NCI-H1417 (cell line): ENCODE data around the gene TAS2R38.

Experiments
- DNase-seq, 3 experiments: peaks; one replicate each; lab custom pipeline; 2025; lab: John Stamatoyannopoulos, UW

TAS2R38 gene

DNA sequence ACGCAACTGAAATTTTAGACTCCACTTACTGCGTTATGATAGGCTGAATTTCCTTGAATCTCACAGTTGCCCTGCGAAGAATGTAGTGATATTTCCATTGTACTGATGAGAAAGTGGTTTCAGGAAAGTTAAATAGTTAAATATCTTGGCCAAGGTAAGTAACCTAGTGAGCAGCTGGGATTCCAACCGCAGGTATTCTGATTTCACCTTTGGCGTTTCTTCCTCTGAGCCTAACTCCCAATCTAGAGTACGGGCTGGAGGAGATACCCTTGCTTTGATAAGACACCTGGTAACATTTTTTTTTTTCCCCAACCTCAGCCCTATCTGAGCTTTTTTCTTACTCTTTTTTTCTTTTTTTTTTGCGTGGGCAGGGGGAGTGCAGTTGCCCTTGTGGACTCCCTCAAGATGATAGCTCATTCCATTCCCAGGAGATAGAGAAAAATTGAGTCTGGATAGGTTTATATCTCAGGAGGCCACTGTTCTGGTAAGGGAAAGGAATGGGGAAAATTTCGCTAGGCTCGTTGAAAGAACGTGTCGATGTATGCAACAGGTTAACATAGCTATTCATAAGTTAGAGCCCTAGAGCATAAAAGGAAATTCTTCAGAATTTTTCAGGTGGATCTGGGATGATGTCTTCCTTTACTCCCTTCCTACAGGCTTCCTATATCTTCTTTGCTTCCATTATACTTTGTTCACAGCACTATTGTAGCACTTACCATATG, 3.1 kb upstream of the TAS2R38 start:
- no peak for DNase-seq

DNA sequence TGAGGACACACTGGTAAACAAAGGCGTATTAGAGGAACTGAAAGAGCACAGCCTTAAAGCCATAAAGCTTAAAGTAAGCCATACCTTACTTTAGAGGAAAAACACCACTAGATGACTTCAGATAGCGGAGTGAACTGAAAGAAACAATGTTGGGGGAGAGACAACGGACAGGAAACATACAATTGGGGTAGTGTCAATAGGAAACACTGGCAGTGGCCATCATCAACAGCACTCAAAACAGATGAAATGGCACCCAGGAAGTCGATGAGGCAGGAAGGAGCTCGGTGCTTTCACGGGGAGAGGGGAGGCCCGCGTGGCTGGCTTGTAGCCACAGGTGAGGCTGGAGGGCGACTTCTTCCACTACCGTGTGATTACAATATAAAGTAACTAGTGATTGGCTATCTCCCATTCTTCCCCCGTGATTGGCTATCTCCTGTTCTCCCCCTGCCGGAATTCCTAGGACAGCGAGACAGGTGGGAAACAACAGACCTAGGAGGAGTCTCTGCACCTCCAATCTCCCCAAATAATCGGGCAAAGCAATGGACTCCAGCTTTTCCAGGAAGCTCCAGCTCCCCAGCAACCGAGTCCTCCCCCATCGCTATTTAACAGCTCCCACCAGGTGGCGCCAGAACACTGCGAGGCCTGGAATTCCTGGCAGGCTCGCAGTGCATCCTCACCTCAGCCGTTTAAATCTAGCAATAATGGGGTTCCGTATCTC, 2.4 kb upstream of the TAS2R38 start:
- peak; percentile 84 to 94 (median 86) for DNase-seq

DNA sequence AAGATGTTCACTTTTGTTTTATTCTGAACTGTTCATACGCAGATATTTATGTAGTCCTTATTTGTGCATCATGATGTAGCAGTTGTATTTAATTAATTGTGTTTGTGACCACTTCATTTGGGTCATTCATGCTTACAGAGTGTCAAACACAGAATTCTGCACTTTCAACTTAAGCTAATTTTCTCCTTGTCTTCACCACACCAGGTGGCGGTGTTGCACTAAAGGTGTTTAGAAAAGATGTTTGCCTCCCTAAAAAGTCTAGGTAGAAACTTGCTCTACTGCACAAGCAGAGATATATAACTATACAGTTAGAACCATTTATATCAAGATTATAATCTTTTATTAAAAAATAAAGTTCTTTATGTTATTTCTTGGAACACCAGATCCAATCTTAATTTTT, 1.3 kb upstream of the TAS2R38 start:
- peak; percentile 32 to 71 (median 36) for DNase-seq

DNA sequence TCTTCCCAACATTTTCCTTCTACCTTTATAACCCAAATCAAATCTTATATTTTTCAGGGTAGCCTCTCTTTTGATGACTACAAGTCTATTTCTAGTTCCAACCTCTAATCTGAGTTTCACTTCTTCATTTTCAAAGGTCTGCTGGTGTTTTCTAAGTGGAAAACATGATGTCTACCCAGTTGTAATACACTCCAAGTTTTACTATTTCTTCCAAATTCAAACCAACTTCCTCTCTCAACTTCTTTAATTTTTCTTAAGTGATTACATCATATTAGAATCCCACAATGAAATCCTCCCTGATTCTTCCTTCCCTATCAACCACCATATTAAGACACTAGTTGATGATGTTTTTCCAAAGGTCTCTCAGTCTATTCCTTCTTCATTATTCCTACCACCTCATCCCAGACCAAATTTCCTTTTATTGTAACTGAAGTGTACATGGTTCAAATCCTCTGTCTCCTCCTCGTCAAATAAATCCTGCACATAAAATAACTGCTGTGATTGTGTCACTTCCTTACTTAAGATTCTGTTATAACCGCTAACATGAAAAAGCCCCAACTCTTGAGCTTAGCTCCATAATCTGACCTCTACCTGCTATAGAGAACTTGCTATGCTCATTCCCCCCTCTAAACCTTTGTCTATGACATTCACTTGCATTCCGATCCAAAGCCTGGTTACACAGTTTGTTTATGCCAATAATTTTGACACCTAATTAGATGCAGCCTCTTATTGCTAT, 12.7 kb downstream of the TAS2R38 start:
- no peak for DNase-seq

DNA sequence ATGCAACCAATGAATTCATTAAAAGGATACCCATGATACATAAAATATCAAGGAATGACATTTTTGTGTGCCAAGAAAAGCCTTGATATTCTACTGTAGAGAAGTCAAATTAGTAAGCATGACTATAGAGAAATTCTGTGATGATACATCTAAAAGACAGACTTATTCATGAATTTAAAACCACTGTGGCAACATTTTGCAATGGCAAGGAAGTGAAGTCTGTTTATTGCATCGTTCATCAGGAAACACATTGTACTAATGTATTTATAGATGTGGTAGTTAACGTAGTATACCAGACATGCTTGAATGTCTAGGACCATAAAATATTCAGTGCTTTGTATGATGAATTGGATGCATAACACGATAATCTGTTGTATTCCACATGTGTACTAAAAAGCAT, 17.5 kb downstream of the TAS2R38 start:
- DNase-seq = no peak

DNA sequence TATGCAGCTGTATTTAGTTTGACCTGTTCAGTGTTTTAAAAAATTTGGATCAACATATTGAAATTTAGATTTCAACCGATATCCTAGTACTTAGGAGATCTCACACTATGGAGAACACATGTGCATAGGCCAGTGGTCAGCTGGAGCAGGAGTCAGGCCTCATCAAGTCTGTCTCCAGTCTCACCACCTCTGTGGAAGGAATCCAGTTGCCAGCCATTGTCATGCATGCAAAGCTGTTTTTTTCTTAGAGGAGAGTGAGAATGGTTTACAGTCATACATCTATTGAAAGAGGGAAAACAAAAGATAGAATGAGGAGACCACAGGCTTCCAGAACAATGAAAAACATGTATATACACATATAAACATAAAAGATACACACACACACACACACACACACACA, 19.2 kb downstream of the TAS2R38 start:
- DNase-seq = no peak

DNA sequence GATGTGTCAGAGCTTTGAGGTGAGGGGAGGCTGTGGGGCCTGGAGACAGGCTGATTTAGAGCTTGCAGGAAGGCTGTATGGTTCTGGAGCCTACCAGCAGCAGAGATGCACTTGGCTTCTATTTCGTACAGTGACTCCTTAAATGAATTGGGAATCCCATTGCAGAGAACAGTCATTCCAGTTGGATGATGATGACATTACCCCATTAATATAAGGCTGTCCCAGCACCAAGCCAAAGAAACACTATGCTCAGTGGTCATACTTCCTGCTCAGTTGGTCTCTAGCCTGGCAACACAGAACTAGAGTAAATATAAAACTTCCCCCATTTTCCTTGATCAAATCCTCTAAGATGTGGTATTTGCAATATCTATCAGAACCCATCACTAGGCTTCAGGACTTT, 21.1 kb downstream of the TAS2R38 start:
- DNase-seq = no peak

DNA sequence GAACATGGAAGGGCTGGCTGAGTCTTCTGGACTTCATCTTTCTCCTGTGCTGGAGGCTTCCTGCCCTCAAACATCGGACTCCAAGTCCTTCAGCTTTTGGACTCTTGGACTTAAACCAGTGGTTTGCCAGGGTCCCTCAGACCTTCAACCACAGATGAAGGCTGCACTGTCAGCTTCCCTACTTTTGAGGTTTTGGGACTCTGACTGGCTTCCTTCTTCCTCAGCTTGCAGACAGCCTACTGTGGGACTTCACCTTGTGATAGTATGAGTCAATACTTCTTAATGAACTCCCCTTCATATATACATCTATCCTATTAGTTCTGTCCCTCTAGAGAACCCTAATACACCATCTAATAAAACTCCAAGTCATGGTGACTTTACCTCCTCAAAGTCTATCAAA, 22.8 kb downstream of the TAS2R38 start:
- DNase-seq = no peak

DNA sequence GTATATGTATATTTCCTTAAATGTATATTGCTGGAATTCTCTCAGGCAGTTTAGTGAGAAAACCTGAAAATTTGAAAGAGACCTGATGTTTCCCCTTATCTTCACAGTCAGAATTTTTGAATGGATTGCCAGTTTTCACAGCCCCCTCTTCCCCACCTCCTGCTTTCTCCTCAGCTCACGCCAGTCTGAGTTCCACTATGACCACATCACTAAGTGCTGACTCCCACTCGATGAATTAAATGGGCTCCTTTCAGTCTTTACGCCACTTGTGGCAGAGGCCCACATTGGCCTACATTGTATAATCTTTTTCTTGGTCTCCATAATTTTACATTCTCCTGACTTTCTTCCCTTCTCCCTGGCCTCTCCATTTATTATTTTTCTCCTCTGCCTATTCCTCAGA, 23.7 kb downstream of the TAS2R38 start:
- DNase-seq = no peak

DNA sequence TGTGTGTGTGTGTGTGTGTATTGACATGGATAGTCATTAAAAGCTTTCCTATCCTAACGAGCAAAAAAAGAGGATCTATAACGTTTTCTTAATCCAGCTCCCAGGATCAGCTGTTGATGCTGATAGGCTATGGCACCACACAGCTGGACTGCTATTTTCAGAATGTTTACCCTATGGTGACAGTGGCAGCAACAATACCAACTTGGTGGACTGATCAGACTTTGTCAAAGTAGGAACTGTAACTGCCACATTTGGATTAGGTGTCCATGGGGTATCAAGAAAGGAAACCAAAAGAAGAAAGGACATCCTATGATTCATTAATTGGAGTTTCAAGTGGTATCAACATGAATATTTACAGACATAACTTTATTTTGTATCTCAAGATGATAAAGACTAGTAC, 24.1 kb downstream of the TAS2R38 start:
- DNase-seq = no peak

DNA sequence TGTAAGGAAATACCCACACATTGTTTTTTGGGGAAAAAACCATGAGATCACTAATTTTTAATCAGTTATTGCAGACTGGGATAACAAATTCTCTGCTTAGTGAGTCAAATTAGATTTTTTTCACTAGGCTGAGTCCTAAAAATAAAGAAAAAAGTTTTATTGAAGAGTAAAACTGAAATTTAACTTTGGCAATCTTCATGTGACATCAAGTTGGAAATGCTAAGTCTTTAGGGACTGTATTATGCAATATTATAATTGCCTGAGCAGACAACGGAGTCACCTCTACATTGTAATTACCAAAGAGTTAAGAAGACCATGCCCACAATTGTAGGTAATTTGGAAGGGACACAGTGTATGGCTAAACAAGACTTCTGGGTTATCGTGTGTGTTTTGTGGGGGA, 24.6 kb downstream of the TAS2R38 start:
- DNase-seq = no peak

DNA sequence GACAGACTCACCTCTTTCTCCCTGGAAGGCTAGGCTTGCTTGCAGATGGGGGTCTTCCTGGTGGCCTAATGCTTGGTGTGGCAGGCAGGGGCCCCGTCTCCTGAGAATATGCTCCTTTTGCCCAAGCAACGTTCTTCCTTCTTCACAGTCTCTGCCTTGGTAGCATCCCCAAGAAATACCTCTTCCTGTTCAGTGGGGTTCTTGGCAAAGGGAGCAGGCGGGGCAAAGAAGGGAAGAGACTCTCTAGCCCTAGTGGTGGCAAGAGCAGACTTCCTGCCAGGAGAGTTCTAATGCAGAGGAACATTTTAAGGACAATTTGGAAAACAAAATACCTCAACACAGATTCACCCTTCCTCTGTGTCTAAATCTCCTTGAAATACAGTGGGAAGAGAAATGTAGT, 26.8 kb downstream of the TAS2R38 start, which contains the start of gene CLEC5A:
Gene CLEC5A (minus strand): TSS at position 179 of the 400 bp plus-strand sequence. CDS start 682 bp downstream, outside the sequence.
- DNase-seq = no peak

DNA sequence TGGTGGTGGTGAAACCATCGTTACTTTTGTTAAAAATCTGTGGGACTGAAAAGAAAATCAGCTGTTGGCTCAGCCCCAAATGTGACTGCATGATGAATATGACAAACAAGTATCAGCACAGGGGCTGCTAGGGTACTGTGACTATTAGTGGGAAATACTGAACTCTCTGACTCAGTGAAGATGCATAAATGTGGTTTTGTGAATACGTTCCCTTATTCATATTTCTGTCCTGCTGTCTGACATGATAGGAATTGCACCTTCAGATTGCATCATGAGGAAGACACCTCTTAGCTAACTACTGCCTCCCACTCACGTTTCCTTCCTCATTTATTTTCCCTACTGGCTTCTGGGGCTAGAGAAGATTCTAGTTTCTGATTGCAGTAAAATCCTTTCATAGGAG, 28.2 kb downstream of the TAS2R38 start:
- DNase-seq = no peak

DNA sequence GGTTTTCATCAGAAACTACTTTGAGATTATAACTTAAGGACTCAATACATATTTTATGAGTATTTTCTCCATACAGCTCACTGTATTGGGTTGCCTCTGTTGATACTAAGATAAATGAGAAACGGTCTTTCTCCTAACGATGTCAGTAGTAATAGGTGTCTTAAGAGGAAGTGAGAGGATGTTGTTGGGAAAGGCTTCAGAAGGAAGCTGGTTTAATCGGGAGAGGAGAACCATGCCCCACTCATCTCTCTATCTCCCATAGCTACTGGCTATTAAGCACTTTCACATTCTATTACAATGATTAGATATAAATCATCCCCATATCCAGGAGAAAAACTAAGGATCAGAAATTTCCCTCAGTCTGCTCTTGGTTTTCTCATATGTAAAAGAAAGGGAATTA, 28.8 kb downstream of the TAS2R38 start:
- no peak for DNase-seq

DNA sequence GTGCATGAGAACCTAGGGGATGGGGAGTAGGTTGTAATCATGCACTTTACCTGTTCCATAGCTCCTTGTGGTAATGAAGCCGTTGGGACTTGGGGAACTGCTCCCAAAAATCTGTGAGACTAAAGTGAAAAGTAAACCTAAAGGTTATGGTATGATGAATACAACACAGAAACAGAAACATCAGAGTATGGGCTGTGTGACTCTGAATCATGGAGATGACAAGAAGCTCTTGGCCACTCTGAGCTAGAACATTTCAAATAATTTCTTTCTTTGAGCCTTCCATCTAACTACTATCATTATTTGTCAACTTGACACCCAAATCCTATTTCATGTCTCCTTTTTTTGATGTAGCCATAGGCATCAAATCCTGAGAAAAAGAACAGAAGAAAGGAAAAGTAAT, 29.7 kb downstream of the TAS2R38 start:
- DNase-seq = no peak

DNA sequence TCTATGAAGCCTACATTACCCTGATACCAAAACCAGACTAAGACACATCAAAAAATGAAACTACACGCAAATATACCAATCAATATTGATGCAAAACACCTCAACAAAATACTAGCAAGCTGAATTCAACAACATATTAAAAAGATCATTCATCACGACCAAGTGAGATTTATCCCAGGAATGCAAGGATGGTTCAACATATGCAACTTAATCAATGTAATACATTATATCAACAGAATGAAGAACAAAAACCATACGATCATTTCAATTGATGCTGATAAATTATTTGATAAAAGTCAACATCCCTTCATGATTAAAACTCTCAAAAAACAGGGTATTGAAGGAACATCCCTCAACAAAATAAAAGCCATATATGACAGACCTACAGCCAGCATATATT, 32.5 kb downstream of the TAS2R38 start:
- DNase-seq = no peak

DNA sequence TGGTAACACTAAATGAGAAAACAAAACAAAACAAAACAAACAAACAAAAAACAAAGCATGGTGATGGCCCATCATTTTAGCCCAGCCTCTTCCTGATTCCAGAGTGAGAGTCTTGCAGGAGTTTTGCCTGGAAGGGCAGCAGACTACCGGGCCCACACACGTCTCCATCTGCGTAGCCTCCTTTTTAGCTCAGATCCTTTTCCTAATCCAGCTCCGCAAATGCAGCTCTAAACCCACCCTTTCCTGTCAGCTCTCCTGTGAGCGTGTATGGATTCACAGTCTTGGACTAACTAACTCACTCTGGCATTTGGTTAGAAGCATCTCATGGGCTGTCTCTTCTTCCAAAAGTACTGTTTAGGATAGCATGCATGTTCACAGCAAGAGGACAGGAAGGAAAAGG, 43.4 kb downstream of the TAS2R38 start:
- no peak for DNase-seq

DNA sequence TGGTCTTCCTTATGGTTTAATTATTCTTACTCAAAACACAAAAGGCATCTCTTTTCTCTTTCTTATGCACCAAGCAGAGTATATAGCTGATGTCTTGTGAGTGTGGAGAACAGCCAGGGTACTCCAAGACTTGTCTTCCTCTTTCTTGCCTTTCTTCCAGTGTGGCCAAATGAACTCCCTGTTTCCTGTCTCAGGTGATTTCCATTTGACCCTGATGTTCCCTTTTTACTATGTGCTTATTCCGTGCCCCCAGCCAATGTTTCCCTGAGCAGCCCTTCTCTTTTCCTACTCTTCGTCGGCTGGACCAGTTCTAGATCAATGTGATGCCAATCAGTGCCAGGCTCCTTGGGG, 44.8 kb downstream of the TAS2R38 start:
- no peak for DNase-seq

DNA sequence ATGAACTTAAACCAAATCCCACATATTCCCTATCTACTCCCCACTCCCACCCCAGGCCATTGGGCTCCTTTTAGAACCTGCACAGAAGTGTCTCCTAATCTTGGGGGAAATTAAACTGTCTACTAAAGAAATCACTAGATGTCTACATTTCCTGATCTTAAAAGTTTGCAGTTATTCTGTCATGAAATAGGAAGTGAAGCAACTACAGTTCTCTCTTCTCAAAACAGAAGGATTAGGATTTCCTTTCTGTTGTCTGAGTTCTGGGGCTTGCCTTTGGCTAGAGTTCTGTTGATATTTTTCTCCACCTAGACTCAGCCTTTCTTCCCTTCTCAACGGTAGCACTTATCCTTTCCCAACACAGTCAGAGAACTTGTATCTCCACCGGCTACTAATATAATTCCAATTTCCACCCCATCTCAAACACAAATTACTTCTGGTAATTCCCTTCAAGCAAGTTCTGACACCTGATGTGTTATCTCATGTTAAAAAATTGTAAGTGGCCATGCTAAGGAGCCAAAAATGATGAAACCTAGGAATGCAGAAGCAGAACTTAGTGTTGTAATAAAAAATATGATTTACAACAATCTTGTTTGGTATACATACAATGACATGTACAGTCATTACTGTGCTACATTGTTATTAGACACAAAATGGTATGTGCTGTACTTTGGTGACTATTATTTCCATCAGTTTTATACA, 45.3 kb downstream of the TAS2R38 start:
- DNase-seq = no peak
